AG10803 (cell line): ENCODE results near the gene RHPN2.
"Not testable (repeated sequence)": the region's sequence is repeated elsewhere in the genome, so short reads cannot be mapped to it uniquely, and the experiment has no call there.

Experiments
- DNase-seq: peaks from one replicate; pipeline ENCODE4 v3.0.0; 2010; ENCODE audit warnings: low read depth
- H3K4me3 ChIP-seq: 2 replicates; pipeline ENCODE4 v1.5.1; 2011; ENCODE audit warnings: mild to moderate bottlenecking, low read length, control low read depth
- CTCF ChIP-seq: conservative IDR thresholded peaks from 2 replicates; pipeline ENCODE4 v1.5.1; 2011; ENCODE audit warnings: mild to moderate bottlenecking, low read length, control low read depth, inconsistent platforms

RHPN2 gene

DNA sequence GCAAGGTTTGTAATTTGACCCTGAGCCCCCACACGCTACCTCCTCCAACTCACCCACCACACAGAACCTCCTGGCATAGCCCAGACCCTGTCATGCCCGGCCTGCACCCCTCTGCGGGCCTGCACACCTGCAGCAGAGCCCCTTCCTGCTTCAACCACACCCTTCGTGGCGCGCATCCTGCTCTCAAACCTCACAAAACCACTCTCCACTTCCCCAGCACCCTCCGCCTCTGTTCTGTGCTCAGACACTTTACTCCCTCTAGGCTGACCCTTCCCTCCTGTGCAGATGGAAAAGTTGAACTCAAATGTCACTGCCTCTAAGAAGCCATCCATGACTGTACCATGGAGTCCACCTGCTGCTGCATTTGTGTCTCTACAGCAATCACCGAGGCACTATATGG lies 64.2 kb downstream of the RHPN2 start:
- no peak for DNase-seq
- no peak overlapping the region for H3K4me3 ChIP-seq
- TF ChIP-seq CTCF, result no peak

- TF ChIP-seq CTCF, result no peak
- no peak for DNase-seq
- no peak overlapping the region for H3K4me3 ChIP-seq
Measured at GRCh38 chr19:32998722-32999121, 66.0 kb downstream of the RHPN2 start.

DNA sequence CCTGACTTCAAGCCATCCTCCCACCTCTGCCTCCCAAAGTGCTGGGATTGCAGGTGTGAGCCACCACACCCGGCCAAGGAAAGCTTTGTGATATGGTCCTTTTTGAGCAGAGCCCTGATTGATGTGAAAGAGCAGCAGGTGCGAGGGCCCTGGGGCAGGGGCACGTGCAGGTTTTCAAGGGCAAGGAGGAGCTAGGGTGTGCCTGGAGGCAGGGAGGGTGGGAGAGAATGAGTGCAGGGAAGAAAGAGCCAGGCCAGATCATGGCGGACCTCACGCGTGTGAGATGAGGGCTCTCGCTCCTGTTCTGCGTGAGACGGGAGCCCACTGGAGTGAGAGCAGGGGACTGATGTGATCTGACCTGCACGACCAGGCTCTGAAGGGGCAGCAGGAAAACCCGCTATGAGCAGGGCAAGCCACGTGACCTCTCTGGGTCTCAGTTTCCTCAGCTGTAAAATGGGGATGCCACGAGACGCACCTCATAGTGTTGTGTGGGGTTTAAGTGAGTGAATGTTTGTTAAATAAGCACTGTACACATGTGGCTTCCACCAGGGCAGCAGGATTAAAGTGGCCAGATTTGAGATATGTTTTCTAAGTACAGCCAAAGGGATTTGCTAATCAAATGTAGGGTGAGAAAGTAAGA lies 66.9 kb downstream of the RHPN2 start:
- no peak for TF ChIP-seq CTCF
- DNase-seq, result no peak
- H3K4me3 ChIP-seq, result no peak overlapping the region

DNA sequence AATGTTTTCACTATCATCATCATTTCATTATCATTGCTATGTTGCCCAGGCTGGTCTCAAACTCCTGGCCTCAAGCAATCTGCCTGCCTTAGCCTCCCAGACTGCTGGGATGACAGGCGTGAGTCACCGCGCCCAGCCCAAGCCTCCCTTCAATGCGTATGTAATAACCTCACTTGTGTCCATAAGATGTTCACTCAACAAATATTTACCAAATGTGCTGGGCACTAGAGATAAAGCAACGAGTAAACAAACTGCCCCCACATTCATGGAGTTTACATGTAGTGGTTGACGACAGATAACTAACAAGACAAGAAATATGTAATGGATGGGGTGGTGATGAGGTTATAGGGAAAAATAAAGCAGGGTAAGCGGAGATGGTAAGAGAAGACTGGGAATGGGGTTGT lies 67.6 kb downstream of the RHPN2 start:
- DNase-seq, H3K4me3 ChIP-seq: not testable (repeated sequence)

DNA sequence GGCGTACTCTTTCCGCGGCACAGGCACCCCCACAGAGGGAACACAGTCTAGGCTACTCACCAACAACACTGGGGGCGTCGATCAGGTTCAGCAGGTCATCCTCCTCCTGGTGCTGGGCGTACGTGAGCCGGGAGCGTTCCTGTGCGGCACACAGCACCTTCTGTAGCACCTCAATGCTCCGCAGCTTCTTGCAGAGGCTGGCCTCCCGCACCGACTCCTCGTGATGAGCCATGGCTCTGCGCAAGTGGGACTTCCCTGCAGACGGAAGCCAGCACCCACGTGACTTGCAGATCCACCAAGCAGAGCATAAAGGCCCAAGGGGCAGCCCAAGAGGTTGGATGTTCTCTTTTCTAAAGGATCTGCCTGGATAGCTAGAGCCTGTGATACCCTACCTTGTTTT lies 68.7 kb downstream of the RHPN2 start:
- DNase-seq, result not testable (repeated sequence)

DNA sequence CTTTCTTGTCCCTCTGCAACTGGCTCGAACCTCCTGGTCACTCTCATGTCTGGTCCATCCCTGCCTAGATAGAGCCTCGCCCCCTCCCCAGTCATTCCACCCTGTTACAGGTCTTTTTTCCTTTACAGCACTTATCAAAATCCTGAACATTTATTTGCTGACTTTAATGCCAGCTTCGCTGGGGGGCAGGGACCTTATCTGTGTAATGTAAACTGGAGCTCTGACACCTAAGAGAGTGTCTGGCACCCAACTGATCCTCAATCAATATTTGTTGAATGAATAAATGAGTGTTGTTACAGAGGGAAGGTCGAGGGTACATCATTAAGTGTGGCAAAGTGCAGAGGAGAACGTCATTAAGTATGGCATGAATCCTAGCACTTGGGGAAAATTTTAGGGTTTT lies 76.0 kb downstream of the RHPN2 start:
- no peak overlapping the region for H3K4me3 ChIP-seq
- no peak for TF ChIP-seq CTCF
- no peak for DNase-seq

More for the DNA sequence above, 68.7 kb downstream of the RHPN2 start:
- H3K4me3 ChIP-seq, result not testable (repeated sequence)

DNA sequence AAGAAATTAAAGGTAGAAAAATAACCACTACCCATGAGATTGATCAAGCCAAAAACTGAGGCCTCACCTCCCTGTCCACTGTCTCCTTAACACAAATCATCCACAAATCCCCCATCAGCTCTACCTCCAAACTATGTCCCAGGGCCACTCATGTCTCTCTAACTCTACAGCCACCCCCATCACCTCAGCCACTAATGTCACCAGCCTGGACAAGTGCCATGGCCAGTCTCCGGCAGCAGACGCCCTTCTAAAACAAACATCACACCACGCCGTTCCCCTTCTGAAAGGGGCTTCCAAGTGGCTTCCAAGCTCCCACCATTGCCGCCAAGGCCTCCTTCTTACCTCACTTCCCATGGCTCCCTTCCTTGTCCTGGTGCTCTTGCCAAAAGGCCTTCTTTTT lies 76.4 kb downstream of the RHPN2 start:
- H3K4me3 ChIP-seq, DNase-seq: not testable (repeated sequence)

- H3K4me3 ChIP-seq, DNase-seq: not testable (repeated sequence)
Measured at GRCh38 chr19:32982488-32982887, 82.2 kb downstream of the RHPN2 start.

DNA sequence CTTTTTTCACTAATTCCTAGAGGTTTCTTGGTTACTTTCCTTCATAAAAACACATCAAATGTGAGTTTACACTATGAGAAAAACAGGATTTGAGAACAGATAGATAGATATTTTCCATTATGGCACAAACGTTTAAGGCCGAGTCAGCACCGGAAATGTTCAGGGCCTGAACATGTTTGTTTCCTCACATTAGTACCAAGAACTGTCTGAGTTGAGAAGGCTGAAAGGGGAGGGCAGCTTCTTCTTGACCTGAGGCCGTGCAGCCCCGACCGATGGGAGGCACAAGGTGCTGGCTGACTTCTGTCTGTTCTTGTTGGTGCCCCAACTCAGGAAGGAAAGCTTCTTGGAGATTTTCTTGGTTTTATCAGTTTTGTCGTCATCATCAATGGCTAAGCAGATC lies 84.9 kb downstream of the RHPN2 start:
- not testable (repeated sequence) for DNase-seq, H3K4me3 ChIP-seq

- H3K4me3 ChIP-seq, DNase-seq: not testable (repeated sequence)
Measured at GRCh38 chr19:32977813-32978212, 86.9 kb downstream of the RHPN2 start.

DNA sequence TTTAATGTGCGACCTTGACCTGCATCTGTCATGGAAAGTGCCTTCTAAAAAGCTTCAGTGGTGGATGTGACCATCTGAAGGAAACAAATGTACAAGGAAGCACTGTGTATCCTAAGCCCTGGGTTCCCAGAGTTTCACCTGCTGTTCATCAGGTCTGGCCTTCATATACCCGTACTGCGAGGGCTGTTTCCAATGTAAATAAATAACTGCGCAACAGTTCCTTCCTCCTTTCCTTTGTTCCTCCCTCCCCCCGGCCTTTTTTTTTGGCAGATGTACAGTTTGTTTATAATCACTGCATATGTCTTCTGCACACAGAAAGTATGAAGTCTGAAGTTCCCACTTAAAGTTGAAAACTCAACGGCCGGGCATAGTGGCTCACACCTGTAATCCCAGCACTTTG lies 87.4 kb downstream of the RHPN2 start:
- DNase-seq, result no peak
- no peak overlapping the region for H3K4me3 ChIP-seq
- no peak for TF ChIP-seq CTCF
